Aorta (tissue), 5 donors: Measurements from ENCODE around the gene A3GALT2. TPM values are rescaled to one million over a fixed set of nuclear protein-coding genes. Genes with fewer than 3 reads are reported as not detected.

Experiments used
- ATAC-seq: fragments of 200-7000 bp; cut with Tn5 transposase; one replicate; pipeline ENCODE4 v1.9.1; 2022; ENCODE audit warnings: moderate library complexity; ENCODE audit not compliant: low FRiP score
- DNase-seq, 2 donors: peaks; one replicate each; pipeline ENCODE4 v3.0.0-alpha.2; 2020
- H3K27ac ChIP-seq, 2 donors: one replicate each; pipeline ENCODE4 v1.5.1; 2013; ENCODE audit warnings: low read length in 2 of 2, mild to moderate bottlenecking in 2 of 2, moderate library complexity in 2 of 2, control low read depth in 1 of 2, inconsistent platforms in 1 of 2, low read depth in 1 of 2
- H3K27me3 ChIP-seq, 2 donors: one replicate each; pipeline ENCODE4 v1.6.1; 2013; ENCODE audit warnings: control low read depth in 1 of 2, low read length in 1 of 2, mild to moderate bottlenecking in 1 of 2, moderate library complexity in 1 of 2; ENCODE audit not compliant: insufficient read depth in 2 of 2, control insufficient read depth in 1 of 2
- H3K36me3 ChIP-seq, 2 donors: one replicate each; pipeline ENCODE4 v1.6.1; 2013; ENCODE audit warnings: control low read depth in 1 of 2, low read length in 1 of 2, mild to moderate bottlenecking in 1 of 2; ENCODE audit not compliant: insufficient read depth in 2 of 2, control insufficient read depth in 1 of 2
- H3K4me1 ChIP-seq, 2 donors: one replicate each; pipeline ENCODE4 v1.6.1; 2013; ENCODE audit warnings: low read length in 2 of 2, control low read depth in 1 of 2, mild to moderate bottlenecking in 1 of 2, moderate library complexity in 1 of 2; ENCODE audit not compliant: insufficient read depth in 2 of 2, control insufficient read depth in 1 of 2
- H3K4me3 ChIP-seq, 2 donors: one replicate each; pipeline ENCODE4 v1.5.1; 2013; ENCODE audit warnings: low read length in 2 of 2, control low read depth in 1 of 2, mild to moderate bottlenecking in 1 of 2
- H3K9me3 ChIP-seq: one replicate; pipeline ENCODE4 v1.6.1; 2013; ENCODE audit warnings: mild to moderate bottlenecking, low read length; ENCODE audit not compliant: control insufficient read depth
- whole genome bisulfite sequencing, 2 donors: extraction: QIAGEN DNeasy Blood & Tissue Kit; methylation state at CpG; one replicate each; pipeline ENCODE4 v1.1.7; 2013; 5-methylcytosine and 5-hydroxymethylcytosine counted together
- intact Hi-C, 2 donors: fragments of 100-400 bp; cut with DNase I; formaldehyde crosslinking; loops; one replicate each; pipeline versions ENCODE4 v1.14.2 to v1.15.0; 2022
- polyA plus RNA-seq, 2 donors: library from polyadenylated mRNA; stranded (reverse); fragments of 200-250 nt; gene quantifications; one replicate each; pipeline ENCODE4 v1.2.3, GENCODE V29; 2013
- total RNA-seq, 2 donors: library from RNA; stranded (reverse); fragmentation: NEBNext Ultra II Directional; extraction: Animal tissue kit (Norgen Biotek cat#: 25700); gene quantifications; one replicate each; pipeline ENCODE4 v1.2.1, GENCODE V29; 2021
- donor health status: healthy with polysubstance abuse.
- donor health status: Bipolar disorder and iron deficiency.
- donor health status: DM: no; HTN: no; CAD: no.
- donor health status: DM: no; HTN: no; CAD: no.
- donor health status: DM: yes; HTN: yes; CAD: no.

A3GALT2 gene
- total and polyA plus RNA-seq, 4 donors: 0.36 to 0.81 TPM; not detected in 2

DNA sequence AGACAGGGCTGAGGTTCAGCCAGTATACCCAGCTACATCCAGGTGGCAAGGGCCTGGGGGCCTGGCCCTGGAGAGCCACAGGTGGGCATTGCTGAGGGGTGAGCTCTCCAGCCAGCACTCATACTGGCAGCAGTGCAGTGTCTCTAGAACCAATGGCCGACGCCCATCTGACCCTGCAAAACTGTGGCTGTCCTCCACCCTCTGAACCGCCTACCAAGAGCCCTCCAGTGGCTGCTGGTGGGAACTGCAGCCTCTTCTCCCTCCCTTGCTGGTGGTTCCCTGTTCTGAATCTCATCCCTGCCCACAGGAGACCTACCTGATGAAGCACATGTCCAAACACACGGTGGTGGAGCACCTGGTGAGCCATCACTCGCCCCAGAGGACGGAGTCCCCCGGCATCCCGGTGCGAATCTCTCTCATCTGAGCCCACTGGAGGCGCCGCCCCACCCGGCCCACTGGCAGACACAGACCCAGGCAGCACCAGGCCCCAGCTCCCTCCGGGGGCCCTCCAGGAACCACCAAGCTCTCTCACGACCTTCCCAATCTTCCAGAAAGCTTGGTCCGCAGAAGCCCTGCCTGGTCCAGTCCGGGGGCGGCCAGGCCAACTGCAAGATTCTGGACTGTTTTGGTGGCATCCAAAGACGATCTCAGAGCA is 22.1 kb downstream of the A3GALT2 start:
- H3K36me3 ChIP-seq: peaks cover 0 to under 1% of the 10 kb centered on the region in 2 donors
- H3K27me3 ChIP-seq: no peaks in the 10 kb centered on the region
- no peak overlapping the region for H3K4me3 ChIP-seq
- H3K9me3 ChIP-seq: no peaks in the 10 kb centered on the region
- 58 to 61% methylated on average over 18 of the region's 18 CpGs for WGBS, 2 donors
- no peak overlapping the region for H3K27ac ChIP-seq
- DNase-seq (peak; percentile 86 to 92), ATAC-seq (peak; percentile 62)
- H3K4me1 ChIP-seq: no peaks in the 10 kb centered on the region
- intact Hi-C loops: loop anchor here (5.0 to 10.0 kb wide), 4 partner anchors 39 to 316 kb away; no protein-coding TSS in a partner anchor

DNA sequence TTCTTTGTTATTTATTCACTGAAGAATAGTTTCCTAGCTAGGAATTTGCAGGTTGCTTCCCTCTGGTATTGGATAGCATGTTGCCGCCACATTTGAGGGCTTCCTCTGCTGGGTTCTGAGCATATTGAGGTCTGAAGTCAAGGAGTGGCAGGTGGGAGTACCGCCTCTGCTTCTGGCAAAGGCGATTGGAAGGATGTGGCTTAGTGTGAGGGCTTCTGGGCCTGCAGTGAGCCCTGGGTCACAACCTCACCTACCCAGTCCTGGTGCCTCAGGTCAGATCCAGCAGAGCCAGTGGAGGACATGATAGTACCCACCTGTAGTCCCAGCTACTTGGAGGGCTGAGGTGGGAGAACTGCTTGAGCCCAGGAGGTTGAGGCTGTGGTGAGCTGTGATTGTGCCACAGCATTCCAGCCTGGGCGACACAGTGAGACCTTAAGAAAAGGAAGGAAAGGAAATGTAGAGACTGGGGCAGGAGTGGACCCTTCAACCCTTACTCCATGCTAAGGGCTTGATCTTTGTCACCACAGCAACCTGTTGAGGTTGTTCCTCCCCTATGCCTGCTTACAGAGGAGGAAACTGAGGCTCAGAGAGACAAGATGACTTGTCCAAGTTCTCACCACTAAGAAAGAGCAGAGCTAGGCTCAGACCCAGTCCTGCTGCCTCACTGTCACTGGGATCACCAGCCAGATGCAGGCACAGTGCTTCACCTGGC is 22.8 kb downstream of the A3GALT2 start:
- peak; percentile 20 to 36 for DNase-seq
- intact Hi-C loops: loop anchor here (2.0 to 10.0 kb wide), 5 partner anchors 39 to 317 kb away; no protein-coding TSS in a partner anchor
- Histone ChIP-seq H3K4me3 (no peak overlapping the region), H3K36me3 (peaks cover 0 to 2% of the 10 kb centered on the region in 2 donors), H3K27ac (no peak overlapping the region), H3K27me3 (no peaks in the 10 kb centered on the region), H3K9me3 (no peaks in the 10 kb centered on the region), H3K4me1 (no peaks in the 10 kb centered on the region)
- no peak for ATAC-seq
- 84 to 86% methylated on average over 4 of the region's 4 CpGs for WGBS, 2 donors

DNA sequence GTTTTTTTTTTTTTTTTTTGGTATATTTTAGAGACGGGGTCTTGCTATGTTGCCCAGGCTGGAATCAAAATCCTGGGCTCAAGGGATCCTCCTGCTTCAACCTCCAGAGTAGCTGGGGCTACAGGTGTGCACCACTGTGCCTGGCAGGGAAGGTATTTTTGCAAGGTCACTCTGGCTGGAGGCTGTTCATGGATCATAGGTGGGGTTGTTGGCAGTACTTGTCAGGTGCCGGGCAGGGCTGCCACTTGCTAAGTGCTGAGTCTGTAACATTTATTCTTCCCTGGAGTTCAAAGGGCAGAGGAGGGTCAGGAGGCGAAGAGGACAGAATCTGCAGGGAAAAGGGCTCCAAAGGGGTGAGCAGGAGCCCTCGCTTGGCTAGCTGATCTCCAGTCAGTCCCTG is 24.1 kb downstream of the A3GALT2 start:
- Histone ChIP-seq H3K27me3 (no peaks in the 10 kb centered on the region), H3K36me3 (peaks cover 0 to 2% of the 10 kb centered on the region in 2 donors), H3K4me1 (no peaks in the 10 kb centered on the region), H3K27ac (no peak overlapping the region), H3K4me3 (no peak overlapping the region), H3K9me3 (no peaks in the 10 kb centered on the region)
- ATAC-seq (no peak), DNase-seq (peak; percentile 16 to 62)
- intact Hi-C loops: loop anchor here (1.0 to 10.0 kb wide), 6 partner anchors 40 to 318 kb away; no protein-coding TSS in a partner anchor
- WGBS, 2 donors: 61 to 86% methylated on average over 4 of the region's 4 CpGs

GRCh38 chr1:33296082-33296458 is 24.8 kb downstream of the A3GALT2 start:
- Histone ChIP-seq H3K27ac (no peak overlapping the region), H3K4me1 (no peaks in the 10 kb centered on the region)

GRCh38 chr1:33295450-33296081 is 25.3 kb downstream of the A3GALT2 start:
- no peaks in the 10 kb centered on the region for H3K9me3 ChIP-seq
- H3K27me3 ChIP-seq: no peaks in the 10 kb centered on the region
- 31% methylated on average over 12 of the region's 12 CpGs for WGBS, 2 donors
- intact Hi-C loops: loop anchor here (1.0 to 10.0 kb wide), 7 partner anchors 42 to 319 kb away; no protein-coding TSS in a partner anchor
- no peak overlapping the region for H3K4me3 ChIP-seq
- no peaks in the 10 kb centered on the region for H3K4me1 ChIP-seq
- ATAC-seq: peak; percentile 93
- H3K27ac ChIP-seq: no peak overlapping the region
- H3K36me3 ChIP-seq: peaks cover 0 to 2% of the 10 kb centered on the region in 2 donors
- DNase-seq: peak; percentile 86 to 95

More at GRCh38 chr1:33296082-33296458, 24.8 kb downstream of the A3GALT2 start:
- DNase-seq (peak; percentile 37 to 76), ATAC-seq (no peak)
- Histone ChIP-seq H3K9me3 (no peaks in the 10 kb centered on the region), H3K36me3 (peaks cover 0 to 2% of the 10 kb centered on the region in 2 donors), H3K27me3 (no peaks in the 10 kb centered on the region), H3K4me3 (no peak overlapping the region)
- intact Hi-C loops: loop anchor here (1.0 to 10.0 kb wide), 6 partner anchors 41 to 319 kb away; no protein-coding TSS in a partner anchor
- WGBS, 2 donors: 50 to 57% methylated on average over 9 of the region's 9 CpGs

GRCh38 chr1:33295023-33295422 is 25.9 kb downstream of the A3GALT2 start:
- Histone ChIP-seq H3K9me3 (no peaks in the 10 kb centered on the region), H3K36me3 (peaks cover 0 to 2% of the 10 kb centered on the region in 2 donors), H3K4me1 (no peaks in the 10 kb centered on the region), H3K27ac (no peak overlapping the region), H3K4me3 (no peak overlapping the region), H3K27me3 (no peaks in the 10 kb centered on the region)
- WGBS, 2 donors: 63 to 64% methylated on average over 14 to 15 of the region's 15 CpGs
- ATAC-seq: no peak
- DNase-seq: peak; percentile 42 to 74
- intact Hi-C loops: loop anchor here (2.0 to 10.0 kb wide), 6 partner anchors 42 to 320 kb away; no protein-coding TSS in a partner anchor

DNA sequence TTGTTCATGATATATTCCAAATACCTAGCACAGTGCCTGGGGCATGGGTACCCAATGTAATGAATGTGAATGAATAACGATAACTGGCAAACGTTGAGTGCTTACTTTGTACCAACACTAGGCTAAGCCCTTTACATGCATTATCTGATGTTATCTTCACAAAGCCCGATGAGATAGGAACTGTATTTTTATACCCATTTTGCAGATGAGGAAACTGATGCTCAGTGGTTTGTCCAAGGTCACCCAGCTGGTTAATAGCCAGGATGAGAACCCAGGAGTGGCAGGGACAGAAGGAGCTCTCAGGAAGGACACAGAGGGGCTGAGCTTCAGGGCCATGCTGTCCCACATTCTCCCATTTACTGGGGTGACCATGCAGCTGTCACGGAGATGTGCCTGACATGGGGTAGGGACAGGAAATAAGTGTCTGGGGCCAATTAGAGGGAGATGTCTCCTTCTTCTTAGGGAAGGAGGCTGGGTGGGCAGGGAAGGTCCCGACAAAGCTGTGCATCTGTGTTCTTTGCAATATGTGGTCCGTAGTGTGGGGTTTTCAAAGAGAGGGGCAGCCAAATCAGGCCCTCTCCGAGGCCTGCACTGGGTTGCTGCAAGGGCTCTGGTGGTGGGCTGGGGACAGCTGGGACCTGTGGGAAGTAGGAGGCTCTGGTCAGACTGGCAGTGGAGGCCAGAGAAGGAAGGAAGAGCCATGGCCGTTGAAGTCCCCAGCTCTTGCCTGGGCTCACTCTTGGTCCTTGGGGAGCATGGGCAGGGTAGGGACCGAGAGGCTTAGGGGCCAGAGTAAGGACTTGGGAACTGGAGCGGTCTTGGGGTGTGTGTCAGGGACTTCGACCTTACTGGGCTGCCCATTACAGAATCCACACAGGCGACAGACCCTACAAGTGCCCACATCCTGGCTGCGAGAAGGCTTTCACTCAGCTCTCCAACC is 26.6 kb downstream of the A3GALT2 start:
- no peak overlapping the region for H3K4me3 ChIP-seq
- H3K27me3 ChIP-seq: no peaks in the 10 kb centered on the region
- ATAC-seq (no peak), DNase-seq (peak; percentile 32 to 52)
- peak overlapping the region in 1 of 2 donors; percentile 7 for H3K27ac ChIP-seq
- H3K9me3 ChIP-seq: no peaks in the 10 kb centered on the region
- H3K36me3 ChIP-seq: peaks cover 0 to 2% of the 10 kb centered on the region in 2 donors
- intact Hi-C loops: loop anchor here (2.0 to 10.0 kb wide), 6 partner anchors 43 to 320 kb away; no protein-coding TSS in a partner anchor
- no peaks in the 10 kb centered on the region for H3K4me1 ChIP-seq
- WGBS, 2 donors: 64 to 65% methylated on average over 13 of the region's 13 CpGs
